BE2C (cell line): ENCODE measurements around the gene ELMO1.

ENCODE experiments used
- DNase-seq: peaks from one replicate; pipeline ENCODE4 v3.0.0-alpha.2; 2020
- H3K27me3 ChIP-seq: fragments of 250-450 bp; sonication (Bioruptor Pico); 2 replicates; pipeline ENCODE4 v1.5.1; 2020; ENCODE audit warnings: mild to moderate bottlenecking
- H3K36me3 ChIP-seq: fragments of 250-450 bp; sonication (Bioruptor Pico); 2 replicates; pipeline ENCODE4 v1.5.1; 2020; ENCODE audit warnings: mild to moderate bottlenecking
- H3K4me1 ChIP-seq: fragments of 250-450 bp; sonication (Bioruptor Pico); 2 replicates; pipeline ENCODE4 v1.5.1; 2020
- H3K4me3 ChIP-seq: 2 replicates; pipeline ENCODE4 v1.5.1; 2011; ENCODE audit warnings: low read depth, low read length
- H3K9me3 ChIP-seq: fragments of 250-450 bp; sonication (Bioruptor Pico); 2 replicates; pipeline ENCODE4 v1.5.1; 2020
- TF ChIP-seq, protein P1 (sequence below): IDR thresholded peaks from 2 replicates; pipeline ENCODE4 v1.5.1; 2012; ENCODE audit warnings: mild to moderate bottlenecking, low read depth, low read length

Gene ELMO1

DNA sequence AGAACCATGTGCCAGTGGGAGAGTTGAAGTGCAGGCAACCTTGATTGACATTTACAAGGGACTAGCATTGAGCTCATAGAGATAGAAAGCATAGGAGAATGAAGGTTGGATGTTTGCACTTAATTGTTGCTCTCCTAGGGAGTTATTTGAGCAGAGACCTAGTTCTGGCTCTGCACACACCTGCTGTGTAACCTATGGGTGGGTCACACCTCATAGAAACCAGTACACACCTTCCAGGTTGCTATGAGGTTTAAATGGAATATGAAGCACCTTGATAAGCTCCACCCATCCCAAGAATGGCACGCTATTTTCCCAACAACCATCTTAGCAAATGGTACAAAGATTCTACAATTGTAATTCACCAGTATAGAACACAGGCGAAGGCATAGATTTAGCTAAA, 638.2 kb downstream of the ELMO1 start:
- TF ChIP-seq, protein P1, sequence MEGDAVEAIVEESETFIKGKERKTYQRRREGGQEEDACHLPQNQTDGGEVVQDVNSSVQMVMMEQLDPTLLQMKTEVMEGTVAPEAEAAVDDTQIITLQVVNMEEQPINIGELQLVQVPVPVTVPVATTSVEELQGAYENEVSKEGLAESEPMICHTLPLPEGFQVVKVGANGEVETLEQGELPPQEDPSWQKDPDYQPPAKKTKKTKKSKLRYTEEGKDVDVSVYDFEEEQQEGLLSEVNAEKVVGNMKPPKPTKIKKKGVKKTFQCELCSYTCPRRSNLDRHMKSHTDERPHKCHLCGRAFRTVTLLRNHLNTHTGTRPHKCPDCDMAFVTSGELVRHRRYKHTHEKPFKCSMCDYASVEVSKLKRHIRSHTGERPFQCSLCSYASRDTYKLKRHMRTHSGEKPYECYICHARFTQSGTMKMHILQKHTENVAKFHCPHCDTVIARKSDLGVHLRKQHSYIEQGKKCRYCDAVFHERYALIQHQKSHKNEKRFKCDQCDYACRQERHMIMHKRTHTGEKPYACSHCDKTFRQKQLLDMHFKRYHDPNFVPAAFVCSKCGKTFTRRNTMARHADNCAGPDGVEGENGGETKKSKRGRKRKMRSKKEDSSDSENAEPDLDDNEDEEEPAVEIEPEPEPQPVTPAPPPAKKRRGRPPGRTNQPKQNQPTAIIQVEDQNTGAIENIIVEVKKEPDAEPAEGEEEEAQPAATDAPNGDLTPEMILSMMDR = no peak
- no peak for DNase-seq
- Histone ChIP-seq H3K27me3 (no peaks in the 10 kb centered on the region), H3K9me3 (no peaks in the 10 kb centered on the region), H3K36me3 (no peaks in the 10 kb centered on the region), H3K4me3 (no peak overlapping the region), H3K4me1 (no peaks in the 10 kb centered on the region)

GRCh38 chr7:36810032-36810431, 638.6 kb downstream of the ELMO1 start:
- no peaks in the 10 kb centered on the region for H3K27me3 ChIP-seq
- DNase-seq = no peak
- no peaks in the 10 kb centered on the region for H3K4me1 ChIP-seq
- no peaks in the 10 kb centered on the region for H3K36me3 ChIP-seq
- H3K4me3 ChIP-seq = no peak overlapping the region
- H3K9me3 ChIP-seq = no peaks in the 10 kb centered on the region
- TF ChIP-seq, protein P1 = no peak

DNA sequence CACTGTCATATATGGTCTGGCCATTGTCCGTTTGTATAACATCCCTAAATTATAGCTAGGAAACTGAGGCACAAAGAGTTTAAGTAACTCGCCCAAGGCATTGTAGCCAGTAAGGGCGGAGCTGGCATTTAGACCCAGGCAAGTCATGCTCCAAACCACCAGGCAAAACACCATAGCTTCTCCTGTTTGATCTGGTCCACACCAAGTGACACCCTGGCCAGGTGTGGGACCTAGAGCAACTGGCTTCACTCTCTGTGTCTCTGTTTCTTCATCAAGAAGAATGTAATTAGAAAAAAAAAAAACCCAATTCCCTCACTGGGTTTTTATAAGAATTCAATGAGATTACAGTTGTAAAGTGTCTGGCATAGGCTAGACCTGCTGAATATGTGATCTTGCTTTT, 639.2 kb downstream of the ELMO1 start:
- Histone ChIP-seq H3K27me3 (no peaks in the 10 kb centered on the region), H3K36me3 (no peaks in the 10 kb centered on the region), H3K4me3 (no peak overlapping the region), H3K9me3 (no peaks in the 10 kb centered on the region), H3K4me1 (no peaks in the 10 kb centered on the region)
- TF ChIP-seq, protein P1 = no peak
- no peak for DNase-seq

DNA sequence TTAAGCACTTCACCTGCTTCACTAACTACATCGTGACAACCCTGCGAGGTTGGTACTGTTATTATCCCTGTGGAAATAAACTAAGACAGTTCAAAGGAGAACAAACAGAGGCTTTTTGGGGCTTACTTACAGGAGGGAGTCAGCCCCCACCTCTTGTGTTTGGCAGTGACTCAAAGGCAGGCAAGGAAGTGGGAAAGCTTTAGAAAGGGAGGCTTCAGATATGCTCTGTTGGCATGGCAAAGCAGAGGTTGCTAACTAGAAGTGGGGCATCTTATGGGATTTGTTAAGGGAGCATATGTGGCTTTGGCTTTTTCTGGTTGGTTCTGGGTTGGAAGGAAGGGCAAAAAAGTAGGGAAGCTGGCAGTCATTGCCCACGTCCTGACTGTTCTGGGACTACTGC, 639.6 kb downstream of the ELMO1 start:
- DNase-seq = no peak
- TF ChIP-seq, protein P1 = no peak
- no peaks in the 10 kb centered on the region for H3K27me3 ChIP-seq

GRCh38 chr7:36806891-36807290, 641.8 kb downstream of the ELMO1 start:
- H3K36me3 ChIP-seq = no peaks in the 10 kb centered on the region
- TF ChIP-seq, protein P1 = no peak
- no peaks in the 10 kb centered on the region for H3K27me3 ChIP-seq
- no peak for DNase-seq
- no peaks in the 10 kb centered on the region for H3K9me3 ChIP-seq
- no peak overlapping the region for H3K4me3 ChIP-seq
- H3K4me1 ChIP-seq = no peaks in the 10 kb centered on the region

More for the DNA sequence above, 639.6 kb downstream of the ELMO1 start:
- Histone ChIP-seq H3K4me1 (no peaks in the 10 kb centered on the region), H3K4me3 (no peak overlapping the region), H3K36me3 (no peaks in the 10 kb centered on the region), H3K9me3 (no peaks in the 10 kb centered on the region)
